Measurements from ENCODE around the gene TPCN1. TPM values are rescaled to one million over a fixed set of nuclear protein-coding genes. Genes with fewer than 3 reads are reported as not detected.

The TPCN1 gene
- total and polyA plus RNA-seq, 2 of the 8 experiments (the other 6 are each of a cell fraction or from before 2014, with no cell fraction given) = 14.9 to 21.4 TPM

DNA sequence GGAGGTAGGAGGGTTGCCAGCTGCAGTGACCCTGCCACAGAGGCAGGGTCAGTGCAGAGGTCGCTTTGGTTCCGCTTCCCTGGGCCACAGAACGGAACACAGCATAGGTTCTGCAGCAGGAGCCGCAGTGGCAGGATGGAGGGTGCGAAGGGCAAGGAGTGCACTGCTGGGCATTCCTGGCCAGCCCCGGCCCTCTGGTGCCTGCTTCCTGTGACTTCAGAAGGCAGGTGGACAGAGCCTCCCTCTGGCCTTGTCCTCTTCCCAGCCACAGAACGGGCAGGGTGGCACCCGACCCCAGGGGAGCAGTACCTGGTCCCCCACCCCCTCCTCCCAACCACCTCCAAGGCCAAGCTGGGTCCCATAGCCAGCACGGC, 75.9 kb downstream of the TPCN1 start (continued):
- TF ChIP-seq RNF2 (IDR thresholded peaks at IDR 0.05; ENCODE audit: borderline replicate concordance, low read depth, low read length, missing control alignments, poor library complexity, severe bottlenecking) = no peak
- no peak for TF ChIP-seq GABPA (IDR thresholded peaks at IDR 0.05; ENCODE audit: borderline replicate concordance, insufficient read depth, low read length)
- TF ChIP-seq EZH2 (IDR thresholded peaks at IDR 0.05; ENCODE audit: low read depth, low read length, severe bottlenecking) = no peak
- TF ChIP-seq SIRT6 (IDR thresholded peaks at IDR 0.05; ENCODE audit: low read length) = no peak
- no peak for TF ChIP-seq CEBPB (IDR thresholded peaks at IDR 0.05; ENCODE audit: low read depth, low read length)
- TF ChIP-seq CHD1 (IDR thresholded peaks at IDR 0.05; ENCODE audit: low read depth, low read length) = no peak
- TF ChIP-seq CBX8 (IDR thresholded peaks at IDR 0.05; ENCODE audit: borderline replicate concordance, low read depth, low read length) = no peak
- TF ChIP-seq, protein P1, sequence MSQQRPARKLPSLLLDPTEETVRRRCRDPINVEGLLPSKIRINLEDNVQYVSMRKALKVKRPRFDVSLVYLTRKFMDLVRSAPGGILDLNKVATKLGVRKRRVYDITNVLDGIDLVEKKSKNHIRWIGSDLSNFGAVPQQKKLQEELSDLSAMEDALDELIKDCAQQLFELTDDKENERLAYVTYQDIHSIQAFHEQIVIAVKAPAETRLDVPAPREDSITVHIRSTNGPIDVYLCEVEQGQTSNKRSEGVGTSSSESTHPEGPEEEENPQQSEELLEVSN (IDR thresholded peaks at IDR 0.05) = no peak

All from H1 (cell line).